Progenitor cell of endocrine pancreas (in vitro differentiated cells): ENCODE data around the gene NR6A1. TPM values are rescaled to one million over a fixed set of nuclear protein-coding genes. Genes with fewer than 3 reads are reported as not detected.

Experiments used
- DNase-seq: peaks from one replicate; pipeline ENCODE4 v3.0.0; 2021; ENCODE audit warnings: low spot score; ENCODE audit not compliant: unreplicated experiment
- H3K27ac Mint-ChIP-seq: 2 replicates; pipeline ENCODE4 v1.8.0; 2021; ENCODE audit warnings: mild to moderate bottlenecking, moderate library complexity, mixed read lengths
- H3K27me3 Mint-ChIP-seq: 2 replicates; pipeline ENCODE4 v1.8.0; 2021; ENCODE audit warnings: mixed read lengths
- H3K36me3 Mint-ChIP-seq: 2 replicates; pipeline ENCODE4 v1.8.0; 2022; ENCODE audit warnings: mixed read lengths; ENCODE audit not compliant: insufficient read depth
- H3K4me1 Mint-ChIP-seq: 2 replicates; pipeline ENCODE4 v1.8.0; 2021; ENCODE audit warnings: low read depth, mixed read lengths
- H3K4me3 Mint-ChIP-seq: 2 replicates; pipeline ENCODE4 v1.8.0; 2021; ENCODE audit warnings: low read depth, mild to moderate bottlenecking, moderate library complexity, mixed read lengths
- H3K9me3 Mint-ChIP-seq: 2 replicates; pipeline ENCODE4 v1.8.0; 2021; ENCODE audit warnings: low read depth, mixed read lengths
- CTCF ChIP-seq: fragments of 200-600 bp; sonication (generic); IDR thresholded peaks from one replicate; pipeline ENCODE4 v1.5.0; 2021; ENCODE audit warnings: antibody characterized with exemption, mild to moderate bottlenecking; ENCODE audit not compliant: unreplicated experiment
- total RNA-seq: library from RNA; stranded (reverse); gene quantifications from 2 replicates; pipeline ENCODE4 v1.2.1, GENCODE V29; 2021

NR6A1 gene
- total RNA-seq, 1 donor from 2014 or later, result 86.4 TPM

GRCh38 chr9:124501771-124502320, 269.3 kb downstream of the NR6A1 start:
- Mint-ChIP-seq H3K9me3 (no peaks in the 10 kb centered on the region), H3K4me3 (no peak overlapping the region)

GRCh38 chr9:124500796-124501611, 270.1 kb downstream of the NR6A1 start:
- DNase-seq, result no peak
- no peak overlapping the region for H3K4me3 Mint-ChIP-seq
- no peaks in the 10 kb centered on the region for H3K9me3 Mint-ChIP-seq
- H3K27ac Mint-ChIP-seq, result no peak overlapping the region
- H3K27me3 Mint-ChIP-seq, result peaks cover 66% of the 10 kb centered on the region
- TF ChIP-seq CTCF, result no peak
- no peaks in the 10 kb centered on the region for H3K36me3 Mint-ChIP-seq
- peaks cover 3% of the 10 kb centered on the region for H3K4me1 Mint-ChIP-seq

More at GRCh38 chr9:124501771-124502320, 269.3 kb downstream of the NR6A1 start:
- H3K27ac Mint-ChIP-seq, result no peak overlapping the region
- H3K27me3 Mint-ChIP-seq, result peaks cover 71% of the 10 kb centered on the region
- no peaks in the 10 kb centered on the region for H3K36me3 Mint-ChIP-seq
- H3K4me1 Mint-ChIP-seq, result peaks cover 3% of the 10 kb centered on the region
- no peak for TF ChIP-seq CTCF
- no peak for DNase-seq

GRCh38 chr9:124500028-124500795, 270.9 kb downstream of the NR6A1 start:
- peaks cover 3% of the 10 kb centered on the region for H3K4me1 Mint-ChIP-seq
- H3K27me3 Mint-ChIP-seq, result peaks cover 66% of the 10 kb centered on the region
- DNase-seq, result no peak

GRCh38 chr9:124499216-124499615, 271.9 kb downstream of the NR6A1 start:
- no peaks in the 10 kb centered on the region for H3K36me3 Mint-ChIP-seq
- no peak for TF ChIP-seq CTCF
- H3K27me3 Mint-ChIP-seq, result peaks cover 68% of the 10 kb centered on the region
- no peak for DNase-seq
- no peak overlapping the region for H3K27ac Mint-ChIP-seq
- no peak overlapping the region for H3K4me3 Mint-ChIP-seq
- no peaks in the 10 kb centered on the region for H3K9me3 Mint-ChIP-seq
- peaks cover 3% of the 10 kb centered on the region for H3K4me1 Mint-ChIP-seq

More at GRCh38 chr9:124500028-124500795, 270.9 kb downstream of the NR6A1 start:
- H3K36me3 Mint-ChIP-seq, result no peaks in the 10 kb centered on the region
- H3K9me3 Mint-ChIP-seq, result no peaks in the 10 kb centered on the region
- H3K27ac Mint-ChIP-seq, result no peak overlapping the region
- H3K4me3 Mint-ChIP-seq, result no peak overlapping the region
- no peak for TF ChIP-seq CTCF

- peaks cover 67% of the 10 kb centered on the region for H3K27me3 Mint-ChIP-seq
- H3K4me3 Mint-ChIP-seq, result no peak overlapping the region
- DNase-seq, result no peak
- H3K27ac Mint-ChIP-seq, result no peak overlapping the region
- no peaks in the 10 kb centered on the region for H3K4me1 Mint-ChIP-seq
- H3K9me3 Mint-ChIP-seq, result no peaks in the 10 kb centered on the region
- H3K36me3 Mint-ChIP-seq, result no peaks in the 10 kb centered on the region
- TF ChIP-seq CTCF, result no peak
These were observed 272.5 kb downstream of the NR6A1 start for GRCh38 chr9:124498499-124499146.
